GM12878 (cell line): ENCODE results near the gene FDX1. TPM values are rescaled to one million over a fixed set of nuclear protein-coding genes. Genes with fewer than 3 reads are reported as not detected.

Source experiments
- ATAC-seq: fragments of 200-7000 bp; cut with Tn5 transposase; 3 replicates; pipeline ENCODE4 v1.9.1; 2020; ENCODE audit warnings: mild to moderate bottlenecking, moderate library complexity
- BruUV-seq: library from RNA; stranded (reverse); fragments of 400-500 nt; replicated peaks from 2 replicates; lab custom pipeline; 2021; lab: Mats Ljungman, UMichigan
- CTCF ChIA-PET: fragments of 300-600 bp; sonication (Branson Sonifier 250); formaldehyde crosslinking; extraction: SDS; loops from one replicate; lab custom pipeline; 2021; ENCODE audit warnings: inconsistent platforms; lab: Yijun Ruan, JAX
- POLR2A ChIA-PET: fragments of 350-600 bp; formaldehyde crosslinking; extraction: SDS; loops from one replicate; lab custom pipeline; 2021; ENCODE audit warnings: inconsistent platforms; lab: Charles Lee
- RAD21 ChIA-PET: fragments of 300-600 bp; sonication (Branson Sonifier 250); formaldehyde crosslinking; loops from one replicate; lab custom pipeline; 2023; ENCODE audit warnings: antibody characterized with exemption; ENCODE audit not compliant: unreplicated experiment; lab: Charles Lee
- SMC1A ChIA-PET: fragments of 300-600 bp; sonication (Branson Sonifier 250); formaldehyde crosslinking; loops from one replicate; lab custom pipeline; 2023; ENCODE audit not compliant: unreplicated experiment, uncharacterized antibody; lab: Charles Lee
- DNase-seq: peaks from one replicate; pipeline ENCODE4 v3.0.0-alpha.2; 2011; ENCODE audit warnings: low read depth, low spot score
- FAIRE-seq: peaks from 3 replicates; lab custom pipeline; 2011; peaks lifted over from hg19 to GRCh38; lab: Jason Lieb, UNC
- H2AFZ ChIP-seq: 2 replicates; pipeline ENCODE4 v1.6.0; 2011; ENCODE audit warnings: low read depth, low read length, control low read depth; ENCODE audit not compliant: control insufficient read depth
- H3K27ac ChIP-seq: 2 replicates; pipeline ENCODE4 v1.5.1; 2011; ENCODE audit warnings: control low read depth; ENCODE audit not compliant: control insufficient read depth, insufficient read depth
- H3K27me3 ChIP-seq, 2 experiments: replicated peaks in 1 of 2; 2 replicates each; pipeline versions ENCODE4 v1.6.0 to v1.6.1; 2011; ENCODE audit warnings: low read length in 1 of 2; ENCODE audit not compliant: control insufficient read depth in 2 of 2, insufficient read depth in 2 of 2
- H3K36me3 ChIP-seq, 2 experiments: 2 replicates each; pipeline ENCODE4 v1.5.1; 2011; ENCODE audit warnings: low read length in 1 of 2; ENCODE audit not compliant: control insufficient read depth in 2 of 2, insufficient read depth in 2 of 2
- H3K4me1 ChIP-seq: 2 replicates; pipeline ENCODE4 v1.6.1; 2011; ENCODE audit warnings: mild to moderate bottlenecking, low read length, moderate library complexity, mixed read lengths; ENCODE audit not compliant: control insufficient read depth, insufficient read depth
- H3K4me2 ChIP-seq: 2 replicates; pipeline ENCODE4 v1.6.0; 2011; ENCODE audit warnings: control low read depth; ENCODE audit not compliant: control insufficient read depth, insufficient read depth
- H3K4me3 ChIP-seq: fragments of 200-600 bp; sonication (generic); 2 replicates; pipeline ENCODE4 v1.5.1; 2016
- H3K79me2 ChIP-seq: 2 replicates; pipeline ENCODE4 v1.6.0; 2011; ENCODE audit warnings: low read length; ENCODE audit not compliant: control insufficient read depth, insufficient read depth
- H3K9ac ChIP-seq: 2 replicates; pipeline ENCODE4 v1.8.0; 2011; ENCODE audit warnings: low read length, control low read depth, mixed read lengths; ENCODE audit not compliant: control insufficient read depth, insufficient read depth
- H3K9me3 ChIP-seq: replicated peaks from 3 replicates; pipeline ENCODE4 v1.5.1; 2011; ENCODE audit warnings: mild to moderate bottlenecking, low read length; ENCODE audit not compliant: control insufficient read depth, insufficient read depth
- H4K20me1 ChIP-seq: 2 replicates; pipeline ENCODE4 v1.6.0; 2011; ENCODE audit not compliant: control insufficient read depth, insufficient read depth
- SMAD5 ChIP-seq: IDR thresholded peaks from 2 replicates; pipeline ENCODE4 v1.6.1; 2016; ENCODE audit warnings: antibody characterized with exemption, low read depth
- WGBS: methylation state at CpG from one replicate; pipeline ENCODE4 v1.1.6; 2016; ENCODE audit warnings: low lambda C conversion rate; ENCODE audit not compliant: insufficient replicate concordance, insufficient coverage; ENCODE audit errors: missing lambda C conversion rate; 5-methylcytosine and 5-hydroxymethylcytosine counted together
- in situ Hi-C: fragments of 300-500 bp; cut with MboI; formaldehyde crosslinking; loops from 9 replicates; pipeline ENCODE4 v1.14.3; 2018; ENCODE audit warnings: mixed read lengths
- intact Hi-C: fragments of 100-400 bp; cut with micrococcal nuclease; formaldehyde crosslinking; loops from one replicate; pipeline ENCODE4 v1.14.2; 2022; ENCODE audit not compliant: unreplicated experiment
- polyA plus RNA-seq, 11 experiments: library from polyadenylated mRNA; depleted of rRNA in 4 of 11; unstranded in 6 of 11; stranded (reverse) in 5 of 11; fragments of >200 nt; fragmentation: Nextera tagmentation in 4 of 11; fragmentation: Illumina TruSeq in 1 of 11; extraction: Ambion mirVana in 4 of 11; extraction: Trizol in 1 of 11; gene quantifications; 1 replicate in 1 of 11; 2 replicates in 10 of 11; pipeline versions ENCODE4 v1.2.1 to v1.2.3, GENCODE V29; 2011 to 2016; ENCODE audit warnings: inconsistent platforms in 2 of 11, missing spikeins in 2 of 11, low read depth in 1 of 11
- total RNA-seq, 4 experiments: library from RNA; depleted of rRNA in 3 of 4; stranded (reverse); fragments of >200 nt in 3 of 4; fragmentation: Illumina TruSeq in 1 of 4; extraction: Trizol in 1 of 4; gene quantifications; 2 replicates each; pipeline versions ENCODE4 v1.2.1 to v1.2.3, GENCODE V29; 2013 to 2021

FDX1 gene
- total and polyA plus RNA-seq, 10 of the 15 experiments (the other 5 are each of a cell fraction or from before 2014, with no cell fraction given): 3.9 to 20.3 (median 8.1) TPM

- no peaks in the 10 kb centered on the region for H4K20me1 ChIP-seq
- H3K9me3 ChIP-seq: no peaks in the 10 kb centered on the region; the same call in 2 of the 3 replicates
- ChIA-PET SMC1A (no interaction called here), RAD21 (no interaction called here), POLR2A (no interaction called here), CTCF (interaction anchor here (1.3 kb wide), 1 partner anchor 466 kb away, joined by 4 read pairs; no protein-coding TSS in a partner anchor)
- no peak overlapping the region for H3K4me3 ChIP-seq
- in situ Hi-C loops (no loop called here), intact Hi-C loops (no loop called here)
- ATAC-seq (no peak), FAIRE-seq (no peak), DNase-seq (no peak)
- no peak overlapping the region for H3K9ac ChIP-seq
- H2AFZ ChIP-seq: no peak overlapping the region
- 37% methylated on average over 13 of the region's 13 CpGs for WGBS
- no peak for TF ChIP-seq SMAD5
- no peaks in the 10 kb centered on the region for H3K4me1 ChIP-seq
- H3K27me3 ChIP-seq: no peaks in the 10 kb centered on the region; a peak in 1 of 4 replicates
- no peak overlapping the region for H3K27ac ChIP-seq
- H3K4me2 ChIP-seq: no peak overlapping the region
- no peaks in the 10 kb centered on the region for H3K79me2 ChIP-seq
- H3K36me3 ChIP-seq: no peaks in the 10 kb centered on the region
- BruUV-seq: no TSS peak
Measured at GRCh38 chr11:110513846-110514437, 84.2 kb downstream of the FDX1 start.

Other genes starting within 250 kb of the FDX1 start
- 24.6 and 31.7 TPM in 2 replicates for gene RDX, start 133.3 kb upstream of the FDX1 start, total RNA-seq (2014; rRNA removed)
- 50.3 and 53.0 TPM in 2 replicates for gene RDX, start 133.3 kb upstream of the FDX1 start, total RNA-seq (2014; rRNA removed; fragmentation: Illumina TruSeq; extraction: Trizol)
- 57.5 and 62.0 TPM in 2 replicates for gene RDX, start 133.3 kb upstream of the FDX1 start, total RNA-seq (2021)
- 48.1 and 108 TPM in 2 replicates for gene RDX, start 133.3 kb upstream of the FDX1 start, polyA plus RNA-seq (2011; rRNA removed)
- gene RDX, start 133.3 kb upstream of the FDX1 start, polyA plus RNA-seq (2014; fragmentation: Illumina TruSeq; extraction: Trizol): 44.8 and 47.4 TPM in 2 replicates
- 10 to 100 TPM; 37.4 to 40.3 TPM for gene RDX, start 133.3 kb upstream of the FDX1 start, polyA plus RNA-seq (2014; fragmentation: Nextera tagmentation; extraction: Ambion mirVana)
- gene RDX, start 133.3 kb upstream of the FDX1 start, polyA plus RNA-seq (2014; rRNA removed): 22.5 and 31.1 TPM in 2 replicates
- 10 to 100 TPM; 55.5 to 62.2 TPM for gene RDX, start 133.3 kb upstream of the FDX1 start, polyA plus RNA-seq (2016; fragmentation: Nextera tagmentation; extraction: Ambion mirVana)